H9 (cell line): ENCODE results near the gene ARHGAP10. TPM values are rescaled to one million over a fixed set of nuclear protein-coding genes. Genes with fewer than 3 reads are reported as not detected.

ENCODE experiments used
- DNase-seq: peaks from one replicate; pipeline ENCODE4 v3.0.0-alpha.2; 2017
- H2AFZ ChIP-seq: one replicate; pipeline ENCODE4 v1.6.1; 2013; ENCODE audit warnings: mild to moderate bottlenecking, low read length, control low read depth, moderate library complexity
- H2AK5ac ChIP-seq: 2 replicates; pipeline ENCODE4 v1.6.1; 2013; ENCODE audit warnings: low read length, control low read depth, mixed read lengths; ENCODE audit not compliant: insufficient read length
- H2BK120ac ChIP-seq: one replicate; pipeline ENCODE4 v1.6.1; 2013; ENCODE audit warnings: low read depth, mild to moderate bottlenecking, low read length, control low read depth, inconsistent platforms; ENCODE audit not compliant: poor library complexity, severe bottlenecking
- H2BK12ac ChIP-seq: 2 replicates; pipeline ENCODE4 v1.6.1; 2013; ENCODE audit warnings: low read length, control low read depth, mixed read lengths, low read depth; ENCODE audit not compliant: insufficient read length
- H2BK15ac ChIP-seq: 2 replicates; pipeline ENCODE4 v1.6.1; 2013; ENCODE audit warnings: low read depth, low read length, control low read depth
- H2BK20ac ChIP-seq: one replicate; pipeline ENCODE4 v1.6.1; 2013; ENCODE audit warnings: low read depth, mild to moderate bottlenecking, low read length, control low read depth, inconsistent platforms; ENCODE audit not compliant: poor library complexity, severe bottlenecking
- H2BK5ac ChIP-seq: 2 replicates; pipeline ENCODE4 v1.6.1; 2013; ENCODE audit warnings: low read length, control low read depth, mixed read lengths; ENCODE audit not compliant: insufficient read length
- H3K14ac ChIP-seq: 2 replicates; pipeline ENCODE4 v1.6.1; 2013; ENCODE audit warnings: low read length, control low read depth; ENCODE audit not compliant: insufficient read depth
- H3K18ac ChIP-seq: 2 replicates; pipeline ENCODE4 v1.6.1; 2013; ENCODE audit warnings: low read depth, mild to moderate bottlenecking, mixed read lengths, low read length, control low read depth; ENCODE audit not compliant: insufficient read length
- H3K23ac ChIP-seq: 2 replicates; pipeline ENCODE4 v1.6.1; 2013; ENCODE audit warnings: low read length, control low read depth, mixed read lengths, low read depth; ENCODE audit not compliant: insufficient read length
- H3K23me2 ChIP-seq: 2 replicates; pipeline ENCODE4 v1.6.1; 2013; ENCODE audit warnings: low read depth, mild to moderate bottlenecking, mixed read lengths, low read length, control low read depth; ENCODE audit not compliant: insufficient read length, poor library complexity, severe bottlenecking
- H3K27ac ChIP-seq: 2 replicates; pipeline ENCODE4 v1.5.1; 2013; ENCODE audit warnings: low read length, control low read depth, mixed read lengths, low read depth; ENCODE audit not compliant: insufficient read length
- H3K27me3 ChIP-seq: 2 replicates; pipeline ENCODE4 v1.6.1; 2013; ENCODE audit warnings: low read length, control low read depth, inconsistent platforms; ENCODE audit not compliant: insufficient read depth
- H3K4ac ChIP-seq: 2 replicates; pipeline ENCODE4 v1.6.1; 2013; ENCODE audit warnings: low read depth, mild to moderate bottlenecking, control low read depth, inconsistent platforms, low read length, moderate library complexity
- H3K4me1 ChIP-seq: 2 replicates; pipeline ENCODE4 v1.6.1; 2013; ENCODE audit warnings: low read length, control low read depth, inconsistent platforms; ENCODE audit not compliant: insufficient read depth
- H3K4me2 ChIP-seq: 2 replicates; pipeline ENCODE4 v1.6.1; 2013; ENCODE audit warnings: low read length, control low read depth, mixed read lengths; ENCODE audit not compliant: insufficient read length, insufficient read depth
- H3K56ac ChIP-seq: 2 replicates; pipeline ENCODE4 v1.6.1; 2013; ENCODE audit warnings: low read depth, mild to moderate bottlenecking, mixed read lengths, low read length, control low read depth; ENCODE audit not compliant: insufficient read length
- H3K79me1 ChIP-seq: 2 replicates; pipeline ENCODE4 v1.6.1; 2013; ENCODE audit warnings: low read depth, mild to moderate bottlenecking, moderate library complexity, low read length, control low read depth, inconsistent platforms; ENCODE audit not compliant: insufficient read depth, poor library complexity, severe bottlenecking
- H3K79me2 ChIP-seq: 2 replicates; pipeline ENCODE4 v1.6.1; 2013; ENCODE audit warnings: low read length, control low read depth, inconsistent platforms; ENCODE audit not compliant: insufficient read depth
- H3K9ac ChIP-seq: 2 replicates; pipeline ENCODE4 v1.6.1; 2013; ENCODE audit warnings: low read length, control low read depth, mixed read lengths; ENCODE audit not compliant: insufficient read length; ENCODE audit errors: extremely low read depth
- H3K9me3 ChIP-seq: one replicate; pipeline ENCODE4 v1.6.1; 2013; ENCODE audit warnings: low read depth, low read length, inconsistent platforms; ENCODE audit not compliant: control insufficient read depth
- H3T11ph ChIP-seq: one replicate; pipeline ENCODE4 v1.6.1; 2013; ENCODE audit warnings: mild to moderate bottlenecking, low read length, control low read depth, inconsistent platforms
- H4K20me1 ChIP-seq: one replicate; pipeline ENCODE4 v1.6.1; 2013; ENCODE audit not compliant: control insufficient read depth, insufficient read length, insufficient read depth
- H4K5ac ChIP-seq: 2 replicates; pipeline ENCODE4 v1.6.1; 2013; ENCODE audit warnings: low read depth, mild to moderate bottlenecking, mixed read lengths, low read length, control low read depth; ENCODE audit not compliant: insufficient read length
- H4K8ac ChIP-seq: replicated peaks from 2 replicates; pipeline ENCODE4 v1.6.1; 2013; ENCODE audit warnings: low read length, control low read depth, mixed read lengths, low read depth; ENCODE audit not compliant: insufficient read length
- H4K91ac ChIP-seq: 2 replicates; pipeline ENCODE4 v1.6.1; 2013; ENCODE audit warnings: low read depth, mild to moderate bottlenecking, moderate library complexity, mixed read lengths, low read length, control low read depth; ENCODE audit not compliant: insufficient read length
- H3K27ac Mint-ChIP-seq, 3 experiments: 2 replicates in 2 of 3; 3 replicates in 1 of 3; pipeline ENCODE4 v1.8.0; 2020 to 2021; ENCODE audit warnings: mixed read lengths in 3 of 3, mild to moderate bottlenecking in 1 of 3, moderate library complexity in 1 of 3
- H3K27me3 Mint-ChIP-seq: 2 replicates; pipeline ENCODE4 v1.8.0; 2021; ENCODE audit warnings: low read depth, mild to moderate bottlenecking, moderate library complexity, mixed read lengths
- H3K36me3 Mint-ChIP-seq, 3 experiments: 2 replicates in 2 of 3; 3 replicates in 1 of 3; pipeline ENCODE4 v1.8.0; 2020 to 2021; ENCODE audit warnings: low read depth in 3 of 3, mixed read lengths in 3 of 3; ENCODE audit not compliant: insufficient read depth in 1 of 3
- H3K4me1 Mint-ChIP-seq, 2 experiments: 2 replicates each; pipeline ENCODE4 v1.8.0; 2020; ENCODE audit warnings: mixed read lengths in 2 of 2
- H3K4me3 Mint-ChIP-seq, 2 experiments: 2 replicates in 1 of 2; 3 replicates in 1 of 2; pipeline ENCODE4 v1.8.0; 2020 to 2021; ENCODE audit warnings: mild to moderate bottlenecking in 2 of 2, mixed read lengths in 2 of 2, moderate library complexity in 1 of 2
- H3K9me3 Mint-ChIP-seq, 2 experiments: 2 replicates in 1 of 2; 3 replicates in 1 of 2; pipeline ENCODE4 v1.8.0; 2020; ENCODE audit warnings: mild to moderate bottlenecking in 2 of 2, mixed read lengths in 2 of 2, moderate library complexity in 1 of 2
- CTCF ChIP-seq: fragments of 200-600 bp; sonication (generic); conservative IDR thresholded peaks from 3 replicates; pipeline ENCODE4 v1.8.0; 2021; ENCODE audit warnings: antibody characterized with exemption, mild to moderate bottlenecking
- WGBS: extraction: QIAGEN DNeasy Blood & Tissue Kit; methylation state at CpG from one replicate; pipeline ENCODE4 v1.1.7; 2013; ENCODE audit warnings: missing lambda C conversion rate, low lambda C conversion rate, mixed read lengths; ENCODE audit not compliant: insufficient read length; ENCODE audit errors: extremely low coverage; 5-methylcytosine and 5-hydroxymethylcytosine counted together
- total RNA-seq: library from RNA; stranded (reverse); gene quantifications from 2 replicates; pipeline ENCODE4 v1.2.1, GENCODE V29; 2021

ARHGAP10 gene
- total RNA-seq, 1 experiment from 2014 or later, result 7.8 TPM

- H3K4me2 ChIP-seq, result no peak overlapping the region
- H2BK15ac ChIP-seq, result no peak overlapping the region
- no peaks in the 10 kb centered on the region for H4K20me1 ChIP-seq
- no peak overlapping the region for H3K18ac ChIP-seq
- no peak overlapping the region for H4K8ac ChIP-seq
- H3K27ac ChIP-seq, result no peak overlapping the region
- H3K14ac ChIP-seq, result no peak overlapping the region
- no peak overlapping the region for H3T11ph ChIP-seq
- H3K79me1 ChIP-seq, result no peaks in the 10 kb centered on the region
- H3K79me2 ChIP-seq, result no peaks in the 10 kb centered on the region
- no peak overlapping the region for H3K27ac Mint-ChIP-seq
- no peaks in the 10 kb centered on the region for H3K27me3 Mint-ChIP-seq
- no peak overlapping the region for H4K5ac ChIP-seq
- no peak for TF ChIP-seq CTCF
- no peak overlapping the region for H3K9ac ChIP-seq
- H3K56ac ChIP-seq, result no peak overlapping the region
- no peaks in the 10 kb centered on the region for H3K9me3 ChIP-seq
- H3K9me3 Mint-ChIP-seq, result no peaks in the 10 kb centered on the region
- peaks cover 19 to 20% of the 10 kb centered on the region in 2 experiments for H3K4me1 Mint-ChIP-seq
- H2AK5ac ChIP-seq, result no peak overlapping the region
- no peak overlapping the region for H2BK120ac ChIP-seq
- H3K23me2 ChIP-seq, result no peaks in the 10 kb centered on the region
- H2BK12ac ChIP-seq, result no peak overlapping the region
- H2BK5ac ChIP-seq, result no peak overlapping the region
- DNase-seq, result no peak
- no peak overlapping the region for H4K91ac ChIP-seq
- no peaks in the 10 kb centered on the region for H3K36me3 Mint-ChIP-seq
- no peak overlapping the region for H3K4ac ChIP-seq
- no peak overlapping the region for H3K4me3 Mint-ChIP-seq
- H3K4me1 ChIP-seq, result no peaks in the 10 kb centered on the region
- no peak overlapping the region for H2BK20ac ChIP-seq
- no CpG with 5 or more reads among the region's 2 CpGs for WGBS
- H3K27me3 ChIP-seq, result no peaks in the 10 kb centered on the region
- no peak overlapping the region for H2AFZ ChIP-seq
- no peak overlapping the region for H3K23ac ChIP-seq
Observed at GRCh38 chr4:147789596-147789995, 57.7 kb downstream of the ARHGAP10 start.
